Spleen (tissue), 11 donors: ENCODE measurements around the gene TTN. TPM values are rescaled to one million over a fixed set of nuclear protein-coding genes. Genes with fewer than 3 reads are reported as not detected.

Experiments
- DNase-seq: peaks from one replicate; pipeline ENCODE4 v3.0.0-alpha.2; 2020
- H3K27ac ChIP-seq, 8 donors: fragments of 200-600 bp; sonication (generic) in 7 of 8; 1 replicate in 4 of 8; 2 replicates in 4 of 8; pipeline versions ENCODE4 v1.5.0 to v1.8.0; 2016 to 2021; ENCODE audit warnings: inconsistent platforms in 4 of 8, mild to moderate bottlenecking in 4 of 8, moderate library complexity in 1 of 8
- H3K27me3 ChIP-seq, 7 donors: fragments of 200-600 bp; sonication (generic) in 6 of 7; replicated peaks in 1 of 7; 1 replicate in 4 of 7; 2 replicates in 3 of 7; pipeline versions ENCODE4 v1.5.0 to v1.8.0; 2016 to 2021; ENCODE audit warnings: inconsistent platforms in 3 of 7, mild to moderate bottlenecking in 1 of 7
- H3K36me3 ChIP-seq, 6 donors: fragments of 200-600 bp; sonication (generic) in 5 of 6; 1 replicate in 4 of 6; 2 replicates in 2 of 6; pipeline versions ENCODE4 v1.5.0 to v1.8.0; 2016 to 2021; ENCODE audit warnings: inconsistent platforms in 2 of 6
- H3K4me1 ChIP-seq, 6 donors: fragments of 200-600 bp; sonication (generic) in 5 of 6; 1 replicate in 3 of 6; 2 replicates in 3 of 6; pipeline versions ENCODE4 v1.5.0 to v1.8.0; 2016 to 2021; ENCODE audit warnings: inconsistent platforms in 3 of 6
- H3K4me3 ChIP-seq, 8 donors: fragments of 200-600 bp; sonication (generic) in 7 of 8; 1 replicate in 4 of 8; 2 replicates in 4 of 8; pipeline versions ENCODE4 v1.5.0 to v1.8.0; 2016 to 2021; ENCODE audit warnings: inconsistent platforms in 4 of 8, mild to moderate bottlenecking in 4 of 8, moderate library complexity in 2 of 8
- H3K9me3 ChIP-seq, 8 donors: fragments of 200-600 bp; sonication (generic) in 7 of 8; 1 replicate in 4 of 8; 2 replicates in 4 of 8; pipeline versions ENCODE4 v1.5.0 to v1.8.0; 2016 to 2021; ENCODE audit warnings: inconsistent platforms in 4 of 8
- CTCF ChIP-seq, 11 experiments: fragments of 200-600 bp in 7 of 11; fragments of 450-650 bp in 4 of 11; sonication (generic) in 4 of 11; IDR thresholded peaks in 8 of 11; conservative IDR thresholded peaks in 3 of 11; 1 replicate in 7 of 11; 2 replicates in 4 of 11; pipeline versions ENCODE4 v1.4.0 to v1.8.0; 2016 to 2021; ENCODE audit warnings: antibody characterized with exemption in 11 of 11, inconsistent platforms in 4 of 11, mild to moderate bottlenecking in 1 of 11
- POLR2A ChIP-seq, 3 donors: fragments of 450-650 bp; IDR thresholded peaks; one replicate each; pipeline ENCODE4 v1.5.1; 2017; ENCODE audit warnings: antibody characterized with exemption in 3 of 3, mild to moderate bottlenecking in 1 of 3
- POLR2AphosphoS5 ChIP-seq, 3 donors: sonication (generic); formaldehyde crosslinking; IDR thresholded peaks; one replicate each; pipeline ENCODE4 v1.5.1; 2017; ENCODE audit warnings: antibody characterized with exemption in 3 of 3
- WGBS, 5 donors: extraction: QIAGEN DNeasy Blood & Tissue Kit in 3 of 5; methylation state at CpG; one replicate each; pipeline versions ENCODE4 v1.1.5 to v1.1.7; 2013 to 2018; 5-methylcytosine and 5-hydroxymethylcytosine counted together
- intact Hi-C: fragments of 100-400 bp; cut with DNase I; formaldehyde crosslinking; loops from one replicate; pipeline ENCODE4 v1.15.0; 2023; ENCODE audit warnings: low total_unique reads
- polyA plus RNA-seq, 3 donors: library from polyadenylated mRNA; stranded (reverse); fragments of 200-250 nt; gene quantifications; one replicate each; pipeline ENCODE4 v1.2.1, GENCODE V29; 2013
- total RNA-seq, 7 donors: library from RNA; depleted of rRNA in 3 of 7; stranded (reverse); fragments of >200 nt in 3 of 7; fragmentation: NEBNext Ultra II Directional in 4 of 7; extraction: Animal tissue kit (Norgen Biotek cat#: 25700) in 4 of 7; gene quantifications; one replicate each; pipeline versions ENCODE4 v1.1.0 to v1.2.1, GENCODE V29; 2016 to 2021
- donor health status: healthy with polysubstance abuse.
- donor health status: DM: no; HTN: no; CAD: no; lungs with moderate emphysema.
- donor health status: DM: no; HTN: no; CAD: no.
- donor health status: Bipolar disorder and iron deficiency.
- donor health status: healthy.
- donor health status: DM: no; HTN: no; CAD: no.
- donor health status: DM: yes; HTN: yes; CAD: no.

Gene TTN
- total and polyA plus RNA-seq, 10 donors: 0.23 to 28.5 (median 19.6) TPM

- H3K4me1 ChIP-seq: peaks cover 31 to 73% (median 58%) of the 10 kb centered on the region in 6 donors
- H3K36me3 ChIP-seq: peaks cover 0 to under 1% (median 0%) of the 10 kb centered on the region in 6 donors
- intact Hi-C loops: no loop called here
- H3K27me3 ChIP-seq: no peaks in the 10 kb centered on the region
- peak in 1 of 3 donors; percentile 80 for TF ChIP-seq POLR2A (IDR thresholded peaks at IDR 0.05)
- TF ChIP-seq POLR2AphosphoS5 (IDR thresholded peaks at IDR 0.05): peak; percentile 90 to 93 (median 91)
- TF ChIP-seq CTCF (IDR thresholded peaks at IDR 0.05 in 8 of 11, conservative IDR thresholded peaks at IDR 0.05 in 3 of 11): peak in 3 of 11 experiments; percentile 20 to 54 (median 40)
- H3K4me3 ChIP-seq: peak within 1 kb of the TSS; percentile 63 to 86 (median 78)
- DNase-seq: peak; percentile 98
- peak within 1 kb of the TSS; percentile 92 to 98 (median 96) for H3K27ac ChIP-seq
- WGBS, 5 donors: 0 to 1% (median 0%) methylated on average over 40 to 92 of the region's 92 CpGs
- no peaks in the 10 kb centered on the region for H3K9me3 ChIP-seq
These were observed 326.7 kb downstream of the TTN start, which contains the start of gene PLEKHA3 for GRCh38 chr2:178480227-178481181. PLEKHA3 (plus strand) TSS chr2:178480457; CDS start chr2:178480870, 413 bp downstream.

- no peaks in the 10 kb centered on the region for H3K27me3 ChIP-seq
- peaks cover 31 to 66% (median 56%) of the 10 kb centered on the region in 6 donors for H3K4me1 ChIP-seq
- 22 to 31% (median 26%) methylated on average over 19 of the region's 19 CpGs for WGBS, 5 donors
- TF ChIP-seq POLR2A (IDR thresholded peaks at IDR 0.05): no peak
- no peak for TF ChIP-seq POLR2AphosphoS5 (IDR thresholded peaks at IDR 0.05)
- no peak for TF ChIP-seq CTCF (IDR thresholded peaks at IDR 0.05 in 8 of 11, conservative IDR thresholded peaks at IDR 0.05 in 3 of 11)
- no peak for DNase-seq
- peak overlapping the region; percentile 63 to 86 (median 78) for H3K4me3 ChIP-seq
- H3K9me3 ChIP-seq: no peaks in the 10 kb centered on the region
- H3K36me3 ChIP-seq: no peaks in the 10 kb centered on the region
- intact Hi-C loops: no loop called here
- H3K27ac ChIP-seq: peak overlapping the region; percentile 92 to 98 (median 96)
These were observed 327.4 kb downstream of the TTN start for GRCh38 chr2:178479758-178480226.

- no peak for TF ChIP-seq POLR2AphosphoS5 (IDR thresholded peaks at IDR 0.05)
- no peak for TF ChIP-seq POLR2A (IDR thresholded peaks at IDR 0.05)
- TF ChIP-seq CTCF (IDR thresholded peaks at IDR 0.05 in 8 of 11, conservative IDR thresholded peaks at IDR 0.05 in 3 of 11): no peak
- DNase-seq: no peak
- H3K27ac ChIP-seq: peak overlapping the region; percentile 92 to 98 (median 96)
- no peaks in the 10 kb centered on the region for H3K27me3 ChIP-seq
- H3K4me1 ChIP-seq: peaks cover 31 to 60% (median 53%) of the 10 kb centered on the region in 6 donors
- peak overlapping the region; percentile 59 to 84 (median 66) for H3K4me3 ChIP-seq
- no peaks in the 10 kb centered on the region for H3K9me3 ChIP-seq
- intact Hi-C loops: no loop called here
- 50 to 56% (median 53%) methylated on average over 4 of the region's 4 CpGs for WGBS, 5 donors
- H3K36me3 ChIP-seq: no peaks in the 10 kb centered on the region
These were observed 328.0 kb downstream of the TTN start for GRCh38 chr2:178479275-178479616.
